HEK293 (cell line): Measurements from ENCODE around the gene RFTN1.

Experiments used
- CTCF ChIA-PET: fragments of 350-600 bp; formaldehyde crosslinking; extraction: SDS; loops from one replicate; lab custom pipeline; 2021; ENCODE audit warnings: antibody characterized with exemption; lab: Yijun Ruan, JAX
- POLR2A ChIA-PET: fragments of 300-600 bp; formaldehyde crosslinking; extraction: SDS; loops from one replicate; lab custom pipeline; 2020; ENCODE audit warnings: antibody characterized with exemption, inconsistent platforms; lab: Yijun Ruan, JAX
- H3K27ac ChIP-seq: fragments of 200-500 bp; sonication (Bioruptor generic); 2 replicates; pipeline ENCODE4 v1.5.1; 2014; ENCODE audit warnings: low read depth, low read length, control low read depth, inconsistent platforms; ENCODE audit errors: extremely low read depth
- H3K36me3 ChIP-seq, 2 experiments: fragments of 200-500 bp in 1 of 2; sonication (Bioruptor generic) in 1 of 2; 1 replicate in 1 of 2; 2 replicates in 1 of 2; pipeline ENCODE4 v1.5.1; 2014 to 2017; ENCODE audit warnings: inconsistent platforms in 2 of 2, low read length in 2 of 2; ENCODE audit not compliant: control insufficient read depth in 2 of 2, insufficient read depth in 1 of 2
- H3K4me1 ChIP-seq: fragments of 200-500 bp; sonication (Bioruptor generic); 2 replicates; pipeline ENCODE4 v1.5.1; 2014; ENCODE audit warnings: mild to moderate bottlenecking, low read length, inconsistent platforms; ENCODE audit not compliant: control insufficient read depth, insufficient read depth
- H3K4me3 ChIP-seq: 2 replicates; pipeline ENCODE4 v1.5.1; 2011; ENCODE audit warnings: low read depth, mild to moderate bottlenecking, control low read depth, low read length, moderate library complexity
- H3K9me3 ChIP-seq: fragments of 200-500 bp; sonication (Bioruptor generic); 2 replicates; pipeline ENCODE4 v1.5.1; 2014; ENCODE audit warnings: low read depth, low read length, inconsistent platforms; ENCODE audit not compliant: control insufficient read depth, insufficient read depth
- MEIS1 ChIP-seq: sonication (generic); formaldehyde crosslinking; IDR thresholded peaks from 2 replicates; pipeline ENCODE4 v1.8.1; 2022; ENCODE audit warnings: missing genetic modification reagents, mild to moderate bottlenecking, borderline replicate concordance
- PRDM1 ChIP-seq: fragments of 450-650 bp; formaldehyde crosslinking; IDR thresholded peaks from 2 replicates; pipeline ENCODE4; 2016; ENCODE audit warnings: missing biosample characterization, missing genetic modification characterization
- SP2 ChIP-seq: fragments of 450-650 bp; formaldehyde crosslinking; IDR thresholded peaks from 2 replicates; pipeline ENCODE4 v1.5.1; 2016; ENCODE audit warnings: missing biosample characterization, missing genetic modification characterization
- ZNF138 ChIP-seq: fragments of 450-650 bp; formaldehyde crosslinking; IDR thresholded peaks from 2 replicates; pipeline ENCODE4 v1.5.1; 2016; ENCODE audit warnings: missing biosample characterization, missing genetic modification characterization, borderline replicate concordance
- ZNF155 ChIP-seq: fragments of 450-650 bp; formaldehyde crosslinking; IDR thresholded peaks from 2 replicates; pipeline ENCODE4 v1.5.1; 2016; ENCODE audit warnings: missing biosample characterization, missing genetic modification characterization
- ZNF266 ChIP-seq: fragments of 450-650 bp; formaldehyde crosslinking; IDR thresholded peaks from 2 replicates; pipeline ENCODE4 v1.5.1; 2016; ENCODE audit warnings: missing biosample characterization, missing genetic modification characterization, low read depth
- ZNF274 ChIP-seq, 2 experiments: fragments of 200-500 bp in 1 of 2; fragments of 450-650 bp in 1 of 2; sonication (Bioruptor generic) in 1 of 2; formaldehyde crosslinking in 1 of 2; IDR thresholded peaks; 2 replicates each; pipeline versions ENCODE4 v1.5.1 to v1.6.1; 2014 to 2016; ENCODE audit warnings: borderline replicate concordance in 1 of 2, inconsistent platforms in 1 of 2, low read length in 1 of 2, missing biosample characterization in 1 of 2, missing genetic modification characterization in 1 of 2
- ZNF37A ChIP-seq: fragments of 450-650 bp; IDR thresholded peaks from 2 replicates; pipeline ENCODE4 v1.5.1; 2018; ENCODE audit warnings: missing biosample characterization, missing genetic modification characterization
- ZNF394 ChIP-seq: fragments of 450-650 bp; formaldehyde crosslinking; IDR thresholded peaks from 2 replicates; pipeline ENCODE4 v1.5.1; 2016; ENCODE audit warnings: missing biosample characterization, missing genetic modification characterization, mild to moderate bottlenecking, moderate library complexity, borderline replicate concordance
- ZNF423 ChIP-seq: fragments of 450-650 bp; formaldehyde crosslinking; IDR thresholded peaks from 2 replicates; pipeline ENCODE4 v1.5.1; 2016; ENCODE audit warnings: missing biosample characterization, missing genetic modification characterization
- ZNF48 ChIP-seq: fragments of 450-650 bp; formaldehyde crosslinking; IDR thresholded peaks from 2 replicates; pipeline ENCODE4 v1.5.1; 2016; ENCODE audit warnings: missing biosample characterization, missing genetic modification characterization
- ZNF548 ChIP-seq: fragments of 450-650 bp; formaldehyde crosslinking; IDR thresholded peaks from 2 replicates; pipeline ENCODE4 v1.5.1; 2016; ENCODE audit warnings: missing biosample characterization, missing genetic modification characterization
- TF ChIP-seq, protein P1 (sequence below): fragments of 450-650 bp; formaldehyde crosslinking; IDR thresholded peaks from 2 replicates; pipeline ENCODE4 v1.5.1; 2016; ENCODE audit warnings: missing biosample characterization, missing genetic modification characterization
- TF ChIP-seq, protein P2 (sequence below): fragments of 450-650 bp; formaldehyde crosslinking; IDR thresholded peaks from 2 replicates; pipeline ENCODE4 v1.5.1; 2016; ENCODE audit warnings: missing biosample characterization, missing genetic modification characterization, borderline replicate concordance
- TF ChIP-seq, protein P3 (sequence below): fragments of 450-650 bp; formaldehyde crosslinking; IDR thresholded peaks from 2 replicates; pipeline ENCODE4 v1.5.1; 2016; ENCODE audit warnings: missing biosample characterization, missing genetic modification characterization, borderline replicate concordance
- TF ChIP-seq, protein P4 (sequence below): fragments of 450-650 bp; formaldehyde crosslinking; IDR thresholded peaks from 2 replicates; pipeline ENCODE4 v1.5.1; 2017; ENCODE audit warnings: missing biosample characterization, missing genetic modification characterization
- TF ChIP-seq, protein P5 (sequence below): fragments of 450-650 bp; formaldehyde crosslinking; IDR thresholded peaks from 2 replicates; pipeline ENCODE4 v1.5.1; 2016; ENCODE audit warnings: missing biosample characterization, missing genetic modification characterization

Gene RFTN1

DNA sequence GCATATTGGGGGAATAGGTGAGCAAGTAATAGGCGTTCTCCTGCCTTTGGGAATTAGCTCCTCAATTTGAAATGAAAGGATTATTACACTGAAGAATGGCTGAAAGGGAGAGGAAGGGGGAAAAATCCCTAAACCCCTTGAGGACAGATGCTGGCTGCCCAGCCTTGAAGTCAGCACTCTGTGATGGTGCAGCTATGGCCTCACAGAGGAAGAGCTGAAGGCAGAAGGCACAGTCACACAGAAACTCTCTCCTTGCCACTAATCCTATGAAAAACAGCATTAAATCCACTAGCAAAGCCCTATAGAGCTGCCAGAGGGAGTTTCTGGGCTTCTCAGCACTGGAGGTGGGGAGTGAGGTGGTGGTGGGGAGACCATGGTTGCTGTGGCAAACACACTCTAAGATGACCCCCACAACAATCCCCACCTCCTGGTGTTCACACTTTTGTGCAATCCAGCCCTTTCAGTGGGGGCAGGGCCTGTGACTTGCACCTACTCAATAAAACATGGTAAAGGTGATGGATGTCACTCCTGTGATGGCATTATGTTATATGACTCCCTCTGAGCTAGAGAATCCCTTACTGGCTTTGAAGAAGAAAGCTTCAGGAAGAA, 101.2 kb downstream of the RFTN1 start:
- no peaks in the 10 kb centered on the region for H3K36me3 ChIP-seq
- H3K27ac ChIP-seq, result no peak overlapping the region
- ChIA-PET CTCF (interaction anchor here (0.6 kb wide), 1 partner anchor 513 kb away, joined by 5 read pairs; no protein-coding TSS in a partner anchor), POLR2A (no interaction called here)
- no peaks in the 10 kb centered on the region for H3K9me3 ChIP-seq
- TF ChIP-seq, protein P1, sequence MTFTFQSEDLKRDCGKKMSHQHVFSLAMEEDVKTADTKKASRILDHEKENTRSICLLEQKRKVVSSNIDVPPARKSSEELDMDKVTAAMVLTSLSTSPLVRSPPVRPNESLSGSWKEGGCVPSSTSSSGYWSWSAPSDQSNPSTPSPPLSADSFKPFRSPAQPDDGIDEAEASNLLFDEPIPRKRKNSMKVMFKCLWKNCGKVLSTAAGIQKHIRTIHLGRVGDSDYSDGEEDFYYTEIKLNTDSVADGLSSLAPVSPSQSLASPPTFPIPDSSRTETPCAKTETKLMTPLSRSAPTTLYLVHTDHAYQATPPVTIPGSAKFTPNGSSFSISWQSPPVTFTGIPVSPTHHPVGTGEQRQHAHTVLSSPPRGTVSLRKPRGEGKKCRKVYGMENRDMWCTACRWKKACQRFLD, result no peak
- no peak for TF ChIP-seq ZNF548 (tag by site-specific recombination)
- TF ChIP-seq, protein P2, sequence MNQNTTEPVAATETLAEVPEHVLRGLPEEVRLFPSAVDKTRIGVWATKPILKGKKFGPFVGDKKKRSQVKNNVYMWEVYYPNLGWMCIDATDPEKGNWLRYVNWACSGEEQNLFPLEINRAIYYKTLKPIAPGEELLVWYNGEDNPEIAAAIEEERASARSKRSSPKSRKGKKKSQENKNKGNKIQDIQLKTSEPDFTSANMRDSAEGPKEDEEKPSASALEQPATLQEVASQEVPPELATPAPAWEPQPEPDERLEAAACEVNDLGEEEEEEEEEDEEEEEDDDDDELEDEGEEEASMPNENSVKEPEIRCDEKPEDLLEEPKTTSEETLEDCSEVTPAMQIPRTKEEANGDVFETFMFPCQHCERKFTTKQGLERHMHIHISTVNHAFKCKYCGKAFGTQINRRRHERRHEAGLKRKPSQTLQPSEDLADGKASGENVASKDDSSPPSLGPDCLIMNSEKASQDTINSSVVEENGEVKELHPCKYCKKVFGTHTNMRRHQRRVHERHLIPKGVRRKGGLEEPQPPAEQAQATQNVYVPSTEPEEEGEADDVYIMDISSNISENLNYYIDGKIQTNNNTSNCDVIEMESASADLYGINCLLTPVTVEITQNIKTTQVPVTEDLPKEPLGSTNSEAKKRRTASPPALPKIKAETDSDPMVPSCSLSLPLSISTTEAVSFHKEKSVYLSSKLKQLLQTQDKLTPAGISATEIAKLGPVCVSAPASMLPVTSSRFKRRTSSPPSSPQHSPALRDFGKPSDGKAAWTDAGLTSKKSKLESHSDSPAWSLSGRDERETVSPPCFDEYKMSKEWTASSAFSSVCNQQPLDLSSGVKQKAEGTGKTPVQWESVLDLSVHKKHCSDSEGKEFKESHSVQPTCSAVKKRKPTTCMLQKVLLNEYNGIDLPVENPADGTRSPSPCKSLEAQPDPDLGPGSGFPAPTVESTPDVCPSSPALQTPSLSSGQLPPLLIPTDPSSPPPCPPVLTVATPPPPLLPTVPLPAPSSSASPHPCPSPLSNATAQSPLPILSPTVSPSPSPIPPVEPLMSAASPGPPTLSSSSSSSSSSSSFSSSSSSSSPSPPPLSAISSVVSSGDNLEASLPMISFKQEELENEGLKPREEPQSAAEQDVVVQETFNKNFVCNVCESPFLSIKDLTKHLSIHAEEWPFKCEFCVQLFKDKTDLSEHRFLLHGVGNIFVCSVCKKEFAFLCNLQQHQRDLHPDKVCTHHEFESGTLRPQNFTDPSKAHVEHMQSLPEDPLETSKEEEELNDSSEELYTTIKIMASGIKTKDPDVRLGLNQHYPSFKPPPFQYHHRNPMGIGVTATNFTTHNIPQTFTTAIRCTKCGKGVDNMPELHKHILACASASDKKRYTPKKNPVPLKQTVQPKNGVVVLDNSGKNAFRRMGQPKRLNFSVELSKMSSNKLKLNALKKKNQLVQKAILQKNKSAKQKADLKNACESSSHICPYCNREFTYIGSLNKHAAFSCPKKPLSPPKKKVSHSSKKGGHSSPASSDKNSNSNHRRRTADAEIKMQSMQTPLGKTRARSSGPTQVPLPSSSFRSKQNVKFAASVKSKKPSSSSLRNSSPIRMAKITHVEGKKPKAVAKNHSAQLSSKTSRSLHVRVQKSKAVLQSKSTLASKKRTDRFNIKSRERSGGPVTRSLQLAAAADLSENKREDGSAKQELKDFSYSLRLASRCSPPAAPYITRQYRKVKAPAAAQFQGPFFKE (tag by site-specific recombination), result no peak
- TF ChIP-seq ZNF394 (tag by site-specific recombination), result no peak
- H3K4me1 ChIP-seq, result no peaks in the 10 kb centered on the region
- no peak overlapping the region for H3K4me3 ChIP-seq

DNA sequence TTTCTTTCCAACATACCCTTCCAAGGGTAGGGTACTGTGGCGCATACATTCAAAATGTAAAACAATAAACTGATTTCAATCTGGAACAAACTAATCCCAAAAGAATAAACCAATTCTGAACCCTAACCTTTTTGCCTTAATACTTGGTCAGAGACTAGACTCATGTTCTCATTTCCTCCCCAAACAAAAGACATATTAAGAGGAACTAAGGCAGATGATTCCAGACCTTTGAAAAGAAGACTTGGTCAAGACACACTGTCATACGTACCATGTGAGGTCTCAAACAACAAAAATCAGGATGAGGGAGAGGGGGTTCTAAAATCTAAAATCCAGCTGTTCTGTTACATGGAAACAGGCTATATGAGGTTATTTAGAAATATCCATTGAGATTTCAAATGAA, 102.1 kb downstream of the RFTN1 start:
- no peaks in the 10 kb centered on the region for H3K9me3 ChIP-seq
- H3K4me3 ChIP-seq, result no peak overlapping the region
- no peak for TF ChIP-seq ZNF48 (tag by site-specific recombination)
- ChIA-PET CTCF (interaction anchor here (0.6 kb wide), 2 partner anchors 136 to 512 kb away, joined by 3 to 5 read pairs; no protein-coding TSS in a partner anchor), POLR2A (no interaction called here)
- H3K4me1 ChIP-seq, result no peaks in the 10 kb centered on the region
- H3K36me3 ChIP-seq, result no peaks in the 10 kb centered on the region
- H3K27ac ChIP-seq, result no peak overlapping the region

DNA sequence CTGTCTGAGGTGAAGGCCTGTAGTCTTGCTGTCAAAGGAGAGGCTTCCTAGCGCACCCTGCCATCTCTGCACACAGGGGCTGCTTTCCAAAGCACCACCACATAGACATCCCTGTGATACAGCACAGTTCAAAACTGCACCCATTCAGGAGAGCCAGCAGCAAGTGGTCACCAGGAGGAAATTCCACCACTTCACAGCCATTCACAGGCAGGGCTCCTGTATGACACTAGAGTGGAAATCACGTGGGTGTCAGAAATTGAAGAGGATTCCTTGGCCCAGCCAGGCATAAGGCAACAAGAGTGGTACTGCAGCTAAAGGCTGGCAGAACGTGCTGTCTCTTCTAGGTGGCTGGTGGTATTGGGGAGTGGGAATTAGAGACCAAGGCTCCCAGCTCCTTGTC, 102.8 kb downstream of the RFTN1 start:
- Histone ChIP-seq H3K4me1 (no peaks in the 10 kb centered on the region), H3K36me3 (no peaks in the 10 kb centered on the region), H3K9me3 (no peaks in the 10 kb centered on the region), H3K27ac (no peak overlapping the region), H3K4me3 (no peak overlapping the region)
- ChIA-PET CTCF (no interaction called here), POLR2A (no interaction called here)
- no peak for TF ChIP-seq SP2 (tag by site-specific recombination)
- no peak for TF ChIP-seq ZNF394 (tag by site-specific recombination)
- TF ChIP-seq ZNF138, result no peak
- no peak for TF ChIP-seq ZNF423
- TF ChIP-seq PRDM1 (tag by site-specific recombination), result no peak
- TF ChIP-seq ZNF37A, result no peak
- TF ChIP-seq, protein P3, sequence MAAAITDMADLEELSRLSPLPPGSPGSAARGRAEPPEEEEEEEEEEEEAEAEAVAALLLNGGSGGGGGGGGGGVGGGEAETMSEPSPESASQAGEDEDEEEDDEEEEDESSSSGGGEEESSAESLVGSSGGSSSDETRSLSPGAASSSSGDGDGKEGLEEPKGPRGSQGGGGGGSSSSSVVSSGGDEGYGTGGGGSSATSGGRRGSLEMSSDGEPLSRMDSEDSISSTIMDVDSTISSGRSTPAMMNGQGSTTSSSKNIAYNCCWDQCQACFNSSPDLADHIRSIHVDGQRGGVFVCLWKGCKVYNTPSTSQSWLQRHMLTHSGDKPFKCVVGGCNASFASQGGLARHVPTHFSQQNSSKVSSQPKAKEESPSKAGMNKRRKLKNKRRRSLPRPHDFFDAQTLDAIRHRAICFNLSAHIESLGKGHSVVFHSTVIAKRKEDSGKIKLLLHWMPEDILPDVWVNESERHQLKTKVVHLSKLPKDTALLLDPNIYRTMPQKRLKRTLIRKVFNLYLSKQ (tag by site-specific recombination), result no peak
- TF ChIP-seq, protein P4, sequence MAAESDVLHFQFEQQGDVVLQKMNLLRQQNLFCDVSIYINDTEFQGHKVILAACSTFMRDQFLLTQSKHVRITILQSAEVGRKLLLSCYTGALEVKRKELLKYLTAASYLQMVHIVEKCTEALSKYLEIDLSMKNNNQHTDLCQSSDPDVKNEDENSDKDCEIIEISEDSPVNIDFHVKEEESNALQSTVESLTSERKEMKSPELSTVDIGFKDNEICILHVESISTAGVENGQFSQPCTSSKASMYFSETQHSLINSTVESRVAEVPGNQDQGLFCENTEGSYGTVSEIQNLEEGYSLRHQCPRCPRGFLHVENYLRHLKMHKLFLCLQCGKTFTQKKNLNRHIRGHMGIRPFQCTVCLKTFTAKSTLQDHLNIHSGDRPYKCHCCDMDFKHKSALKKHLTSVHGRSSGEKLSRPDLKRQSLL (tag by site-specific recombination), result no peak
- no peak for TF ChIP-seq ZNF266 (tag by site-specific recombination)
- TF ChIP-seq ZNF274 (IDR thresholded peaks at IDR 0.05; ENCODE audit: low read length), result no peak
- no peak for TF ChIP-seq ZNF274 (tag by site-specific recombination; IDR thresholded peaks at IDR 0.05; ENCODE audit: borderline replicate concordance)
- TF ChIP-seq ZNF155 (tag by site-specific recombination), result no peak
- TF ChIP-seq MEIS1, result no peak
- TF ChIP-seq, protein P5, sequence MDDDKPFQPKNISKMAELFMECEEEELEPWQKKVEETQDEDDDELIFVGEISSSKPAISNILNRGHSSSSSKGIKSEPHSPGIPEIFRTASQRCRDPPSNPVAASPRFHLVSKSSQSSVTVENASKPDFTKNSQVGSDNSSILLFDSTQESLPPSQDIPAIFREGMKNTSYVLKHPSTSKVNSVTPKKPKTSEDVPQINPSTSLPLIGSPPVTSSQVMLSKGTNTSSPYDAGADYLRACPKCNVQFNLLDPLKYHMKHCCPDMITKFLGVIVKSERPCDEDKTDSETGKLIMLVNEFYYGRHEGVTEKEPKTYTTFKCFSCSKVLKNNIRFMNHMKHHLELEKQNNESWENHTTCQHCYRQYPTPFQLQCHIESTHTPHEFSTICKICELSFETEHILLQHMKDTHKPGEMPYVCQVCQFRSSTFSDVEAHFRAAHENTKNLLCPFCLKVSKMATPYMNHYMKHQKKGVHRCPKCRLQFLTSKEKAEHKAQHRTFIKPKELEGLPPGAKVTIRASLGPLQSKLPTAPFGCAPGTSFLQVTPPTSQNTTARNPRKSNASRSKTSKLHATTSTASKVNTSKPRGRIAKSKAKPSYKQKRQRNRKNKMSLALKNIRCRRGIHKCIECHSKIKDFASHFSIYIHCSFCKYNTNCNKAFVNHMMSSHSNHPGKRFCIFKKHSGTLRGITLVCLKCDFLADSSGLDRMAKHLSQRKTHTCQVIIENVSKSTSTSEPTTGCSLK, result no peak
